HEK293 (cell line): ENCODE measurements around the gene ZC3H15.

Experiments
- CTCF ChIA-PET: fragments of 350-600 bp; formaldehyde crosslinking; extraction: SDS; loops from one replicate; lab custom pipeline; 2021; ENCODE audit warnings: antibody characterized with exemption; lab: Yijun Ruan, JAX
- POLR2A ChIA-PET: fragments of 300-600 bp; formaldehyde crosslinking; extraction: SDS; loops from one replicate; lab custom pipeline; 2020; ENCODE audit warnings: antibody characterized with exemption, inconsistent platforms; lab: Yijun Ruan, JAX
- H3K27ac ChIP-seq: fragments of 200-500 bp; sonication (Bioruptor generic); 2 replicates; pipeline ENCODE4 v1.5.1; 2014; ENCODE audit warnings: low read depth, low read length, control low read depth, inconsistent platforms; ENCODE audit errors: extremely low read depth
- H3K36me3 ChIP-seq, 2 experiments: fragments of 200-500 bp in 1 of 2; sonication (Bioruptor generic) in 1 of 2; 1 replicate in 1 of 2; 2 replicates in 1 of 2; pipeline ENCODE4 v1.5.1; 2014 to 2017; ENCODE audit warnings: inconsistent platforms in 2 of 2, low read length in 2 of 2; ENCODE audit not compliant: control insufficient read depth in 2 of 2, insufficient read depth in 1 of 2
- H3K4me1 ChIP-seq: fragments of 200-500 bp; sonication (Bioruptor generic); 2 replicates; pipeline ENCODE4 v1.5.1; 2014; ENCODE audit warnings: mild to moderate bottlenecking, low read length, inconsistent platforms; ENCODE audit not compliant: control insufficient read depth, insufficient read depth
- H3K4me3 ChIP-seq: 2 replicates; pipeline ENCODE4 v1.5.1; 2011; ENCODE audit warnings: low read depth, mild to moderate bottlenecking, control low read depth, low read length, moderate library complexity
- H3K9me3 ChIP-seq: fragments of 200-500 bp; sonication (Bioruptor generic); 2 replicates; pipeline ENCODE4 v1.5.1; 2014; ENCODE audit warnings: low read depth, low read length, inconsistent platforms; ENCODE audit not compliant: control insufficient read depth, insufficient read depth
- BCL11B ChIP-seq: fragments of 450-650 bp; formaldehyde crosslinking; IDR thresholded peaks from 2 replicates; pipeline ENCODE4 v1.5.1; 2016; ENCODE audit warnings: low read depth, missing biosample characterization, missing genetic modification characterization
- HOXC10 ChIP-seq: sonication (generic); formaldehyde crosslinking; IDR thresholded peaks from 2 replicates; pipeline ENCODE4 v1.8.1; 2023; ENCODE audit warnings: mild to moderate bottlenecking, missing genetic modification reagents
- PRDM2 ChIP-seq: fragments of 450-650 bp; formaldehyde crosslinking; IDR thresholded peaks from 2 replicates; pipeline ENCODE4 v1.5.1; 2016; ENCODE audit warnings: missing biosample characterization, missing genetic modification characterization, borderline replicate concordance
- REPIN1 ChIP-seq: fragments of 450-650 bp; formaldehyde crosslinking; IDR thresholded peaks from 2 replicates; pipeline ENCODE4 v1.5.1; 2017; ENCODE audit warnings: missing biosample characterization, missing genetic modification characterization, low read depth
- REST ChIP-seq: fragments of 450-650 bp; formaldehyde crosslinking; IDR thresholded peaks from 2 replicates; pipeline ENCODE4 v1.5.1; 2016; ENCODE audit warnings: missing biosample characterization, missing genetic modification characterization
- SCRT1 ChIP-seq: fragments of 450-650 bp; formaldehyde crosslinking; IDR thresholded peaks from 2 replicates; pipeline ENCODE4 v1.5.1; 2016; ENCODE audit warnings: missing biosample characterization, missing genetic modification characterization, borderline replicate concordance
- ZBTB1 ChIP-seq: fragments of 450-650 bp; formaldehyde crosslinking; IDR thresholded peaks from 2 replicates; pipeline ENCODE4 v1.5.1; 2016; ENCODE audit warnings: missing biosample characterization, missing genetic modification characterization
- ZBTB26 ChIP-seq: fragments of 450-650 bp; formaldehyde crosslinking; optimal IDR thresholded peaks from 2 replicates; pipeline ENCODE3; 2016; ENCODE audit warnings: missing biosample characterization, mild to moderate bottlenecking, missing genetic modification characterization
- ZBTB48 ChIP-seq: fragments of 450-650 bp; formaldehyde crosslinking; IDR thresholded peaks from 2 replicates; pipeline ENCODE4 v1.5.1; 2016; ENCODE audit warnings: missing biosample characterization, missing genetic modification characterization
- ZIC2 ChIP-seq: fragments of 450-650 bp; formaldehyde crosslinking; IDR thresholded peaks from 2 replicates; pipeline ENCODE4 v1.5.1; 2016; ENCODE audit warnings: missing biosample characterization, missing genetic modification characterization
- ZNF292 ChIP-seq: fragments of 450-650 bp; formaldehyde crosslinking; IDR thresholded peaks from 2 replicates; pipeline ENCODE4 v1.5.1; 2016; ENCODE audit warnings: low read depth, missing biosample characterization, missing genetic modification characterization, borderline replicate concordance
- ZNF324 ChIP-seq: fragments of 450-650 bp; formaldehyde crosslinking; IDR thresholded peaks from 2 replicates; pipeline ENCODE4 v1.5.1; 2016; ENCODE audit warnings: missing biosample characterization, missing genetic modification characterization
- ZNF335 ChIP-seq: fragments of 450-650 bp; formaldehyde crosslinking; conservative IDR thresholded peaks from 2 replicates; pipeline ENCODE4 v1.5.1; 2016; ENCODE audit warnings: missing biosample characterization, missing genetic modification characterization
- ZNF416 ChIP-seq: fragments of 450-650 bp; formaldehyde crosslinking; IDR thresholded peaks from 2 replicates; pipeline ENCODE4 v1.5.1; 2016; ENCODE audit warnings: missing biosample characterization, missing genetic modification characterization
- ZNF513 ChIP-seq: fragments of 450-650 bp; IDR thresholded peaks from 2 replicates; pipeline ENCODE4 v1.5.1; 2018; ENCODE audit warnings: missing biosample characterization, missing genetic modification characterization
- ZNF529 ChIP-seq: fragments of 450-650 bp; formaldehyde crosslinking; IDR thresholded peaks from 2 replicates; pipeline ENCODE4 v1.5.1; 2017; ENCODE audit warnings: missing genetic modification characterization, missing biosample characterization; ENCODE audit not compliant: insufficient replicate concordance
- ZNF768 ChIP-seq: fragments of 450-650 bp; formaldehyde crosslinking; IDR thresholded peaks from 2 replicates; pipeline ENCODE4 v1.5.1; 2018; ENCODE audit warnings: missing biosample characterization, mild to moderate bottlenecking, missing genetic modification characterization
- ZSCAN5A ChIP-seq: fragments of 450-650 bp; formaldehyde crosslinking; IDR thresholded peaks from 2 replicates; pipeline ENCODE4 v1.5.1; 2016; ENCODE audit warnings: missing biosample characterization, missing genetic modification characterization

ZC3H15 gene

GRCh38 chr2:186533717-186534116 lies 47.7 kb downstream of the ZC3H15 start:
- Histone ChIP-seq H3K36me3 (no peaks in the 10 kb centered on the region), H3K27ac (no peak overlapping the region), H3K9me3 (no peaks in the 10 kb centered on the region), H3K4me3 (no peak overlapping the region), H3K4me1 (no peaks in the 10 kb centered on the region)
- POLR2A ChIA-PET: interaction anchor here (1.2 kb wide), 1 partner anchor 56 kb away, joined by 5 read pairs; the partner anchor contains the start of gene ITGAV
- CTCF ChIA-PET: interaction anchor here (0.9 to 1.1 kb wide), 3 partner anchors 23 to 30 kb away, joined by 3 to 4 read pairs (median 3); no protein-coding TSS in a partner anchor
- TF ChIP-seq PRDM2 (no peak), ZSCAN5A (tag by site-specific recombination) (no peak), ZNF529 (tag by site-specific recombination) (no peak)

GRCh38 chr2:186534406-186534805 lies 48.3 kb downstream of the ZC3H15 start:
- no peak for TF ChIP-seq ZNF335 (tag by site-specific recombination)
- no peak for TF ChIP-seq ZIC2
- TF ChIP-seq REPIN1 (tag by site-specific recombination): no peak
- no peak for TF ChIP-seq ZNF324 (tag by site-specific recombination)
- no peak for TF ChIP-seq SCRT1 (tag by site-specific recombination)
- no peak for TF ChIP-seq ZNF292 (tag by site-specific recombination)
- no peak for TF ChIP-seq ZBTB26 (tag by site-specific recombination)
- ChIA-PET CTCF (interaction anchor here (0.9 to 1.1 kb wide), 3 partner anchors 23 to 31 kb away, joined by 3 to 4 read pairs (median 3); no protein-coding TSS in a partner anchor), POLR2A (interaction anchor here (1.2 kb wide), 1 partner anchor 55 kb away, joined by 5 read pairs; the partner anchor contains the start of gene ITGAV)
- Histone ChIP-seq H3K36me3 (no peaks in the 10 kb centered on the region), H3K4me3 (no peak overlapping the region), H3K4me1 (no peaks in the 10 kb centered on the region), H3K27ac (no peak overlapping the region), H3K9me3 (no peaks in the 10 kb centered on the region)

- H3K36me3 ChIP-seq: no peaks in the 10 kb centered on the region
- TF ChIP-seq ZBTB48 (tag by site-specific recombination): no peak
- no peak for TF ChIP-seq ZNF513
- TF ChIP-seq REST (tag by site-specific recombination): no peak
- no peak for TF ChIP-seq HOXC10
- TF ChIP-seq ZNF768: no peak
- no peak for TF ChIP-seq ZNF416 (tag by site-specific recombination)
- no peak for TF ChIP-seq ZBTB1 (tag by site-specific recombination)
- TF ChIP-seq BCL11B (tag by site-specific recombination): no peak
- no peak overlapping the region for H3K4me3 ChIP-seq
- no peaks in the 10 kb centered on the region for H3K4me1 ChIP-seq
- POLR2A ChIA-PET: interaction anchor here (1.3 kb wide), 1 partner anchor 54 kb away, joined by 4 read pairs; the partner anchor contains the start of gene ITGAV
- CTCF ChIA-PET: no interaction called here
- no peaks in the 10 kb centered on the region for H3K9me3 ChIP-seq
- H3K27ac ChIP-seq: no peak overlapping the region
Measured at GRCh38 chr2:186535861-186536260, 49.8 kb downstream of the ZC3H15 start.
